ENCODE results near the gene SV2B. TPM values are rescaled to one million over a fixed set of nuclear protein-coding genes. Genes with fewer than 3 reads are reported as not detected.

The SV2B gene
- total and polyA plus RNA-seq, 2 experiments from 2014 or later: 0.06 to 0.76 TPM

GRCh38 chr15:91331581-91331980 lies 231.5 kb downstream of the SV2B start (continued):
- no peak for TF ChIP-seq POLR2AphosphoS5 (IDR thresholded peaks at IDR 0.05; ENCODE audit: low read depth)

GRCh38 chr15:91335702-91336101 lies 235.6 kb downstream of the SV2B start:
- H3K4me3 Mint-ChIP-seq: no peak overlapping the region
- no peak overlapping the region for H2AFZ ChIP-seq
- H3K27ac Mint-ChIP-seq: no peak overlapping the region
- ATAC-seq (no peak), DNase-seq (ENCODE audit: low spot score) (no peak)
- no peaks in the 10 kb centered on the region for H3K36me3 ChIP-seq (ENCODE audit: insufficient read depth)
- no peak overlapping the region for H3K27ac ChIP-seq (ENCODE audit: low read depth)
- no peaks in the 10 kb centered on the region for H3K9me3 Mint-ChIP-seq
- no peaks in the 10 kb centered on the region; the same call in 1 of the 2 replicates for H4K20me1 ChIP-seq (replicated peaks; ENCODE audit: insufficient read depth)
- H3K4me3 ChIP-seq: no peak overlapping the region
- peaks cover 2% of the 10 kb centered on the region for H3K27me3 Mint-ChIP-seq (ENCODE audit: insufficient read depth, low read depth, poor library complexity)
- H3K4me1 Mint-ChIP-seq: no peaks in the 10 kb centered on the region
- no peaks in the 10 kb centered on the region for H3K4me1 ChIP-seq (ENCODE audit: insufficient read depth)
- TF ChIP-seq EZH2phosphoT487 (IDR thresholded peaks at IDR 0.05; ENCODE audit: unreplicated experiment): no peak
- no peak for TF ChIP-seq ZNF331 (CRISPR knock-in tag; IDR thresholded peaks at IDR 0.05; ENCODE audit: low read depth)
- no peak for TF ChIP-seq REST (IDR thresholded peaks at IDR 0.05; ENCODE audit: unreplicated experiment)
- no peak for TF ChIP-seq CTCF (conservative IDR thresholded peaks at IDR 0.05; ENCODE audit: low read depth in 2 of 2)
- TF ChIP-seq ETS1 (IDR thresholded peaks at IDR 0.05): no peak
- no peak for TF ChIP-seq NANOG (IDR thresholded peaks at IDR 0.05; ENCODE audit: borderline replicate concordance)
- no peak for TF ChIP-seq ZNF114 (CRISPR knock-in tag; IDR thresholded peaks at IDR 0.05)
- TF ChIP-seq STAT1 (IDR thresholded peaks at IDR 0.05; ENCODE audit: unreplicated experiment): no peak
- no peaks in the 10 kb centered on the region for H3K9me2 ChIP-seq (ENCODE audit: insufficient read depth)
- H3K27me3 ChIP-seq (ENCODE audit: insufficient read depth): no peaks in the 10 kb centered on the region
- no peak overlapping the region for H3K4me2 ChIP-seq
- no peaks in the 10 kb centered on the region for H3K36me3 Mint-ChIP-seq (ENCODE audit: low read depth)
- H3K79me2 ChIP-seq (replicated peaks; ENCODE audit: insufficient read depth): no peaks in the 10 kb centered on the region
- H3F3A ChIP-seq (replicated peaks; ENCODE audit: low read depth): no peaks in the 10 kb centered on the region
